HepG2 (cell line): ENCODE measurements around the gene H6PD. TPM values are rescaled to one million over a fixed set of nuclear protein-coding genes. Genes with fewer than 3 reads are reported as not detected.

ENCODE experiments used
- FOSL2 ChIP-seq: sonication (generic); formaldehyde crosslinking; IDR thresholded peaks from 2 replicates; pipeline ENCODE4 v1.4.0; 2020; ENCODE audit warnings: missing genetic modification reagents
- HNRNPL ChIP-seq: fragments of 200-400 bp; formaldehyde crosslinking; IDR thresholded peaks from 2 replicates; pipeline ENCODE4 v1.6.1; 2017; ENCODE audit warnings: mild to moderate bottlenecking, low read depth, low read length
- HOXA3 ChIP-seq: sonication (generic); formaldehyde crosslinking; IDR thresholded peaks from 2 replicates; pipeline ENCODE4 v1.5.0; 2020; ENCODE audit warnings: missing genetic modification reagents
- KMT2B ChIP-seq: IDR thresholded peaks from 2 replicates; pipeline ENCODE4 v1.6.1; 2016; ENCODE audit warnings: missing genetic modification reagents, missing compliant biosample characterization
- LRRFIP1 ChIP-seq: sonication (generic); formaldehyde crosslinking; conservative IDR thresholded peaks from 2 replicates; pipeline ENCODE4 v1.4.0; 2020; ENCODE audit warnings: missing genetic modification reagents
- MED1 ChIP-seq: sonication (generic); formaldehyde crosslinking; IDR thresholded peaks from 2 replicates; pipeline ENCODE4 v1.4.0; 2020; ENCODE audit warnings: missing genetic modification reagents
- MYNN ChIP-seq: sonication (generic); formaldehyde crosslinking; IDR thresholded peaks from 2 replicates; pipeline ENCODE4 v1.4.0; 2020; ENCODE audit warnings: mild to moderate bottlenecking, low read depth, missing genetic modification reagents
- PHF8 ChIP-seq: sonication (generic); formaldehyde crosslinking; IDR thresholded peaks from 2 replicates; pipeline ENCODE4 v1.5.0; 2020; ENCODE audit warnings: missing genetic modification reagents
- SALL1 ChIP-seq: sonication (generic); formaldehyde crosslinking; IDR thresholded peaks from 2 replicates; pipeline ENCODE4 v1.8.0; 2022; ENCODE audit warnings: mild to moderate bottlenecking, missing genetic modification reagents
- SAP130 ChIP-seq: IDR thresholded peaks from 2 replicates; pipeline ENCODE4 v1.6.1; 2016; ENCODE audit warnings: low read depth
- SP4 ChIP-seq: sonication (generic); formaldehyde crosslinking; IDR thresholded peaks from 2 replicates; pipeline ENCODE4 v1.8.1; 2023; ENCODE audit warnings: mild to moderate bottlenecking, missing genetic modification reagents
- TIGD3 ChIP-seq: sonication (generic); formaldehyde crosslinking; IDR thresholded peaks from 2 replicates; pipeline ENCODE4 v1.5.1; 2020; ENCODE audit warnings: mild to moderate bottlenecking, missing genetic modification reagents, borderline replicate concordance
- UBTF ChIP-seq: sonication (generic); formaldehyde crosslinking; IDR thresholded peaks from 2 replicates; pipeline ENCODE4 v1.4.0; 2020; ENCODE audit warnings: mild to moderate bottlenecking, missing genetic modification reagents
- ZNF3 ChIP-seq: IDR thresholded peaks from 2 replicates; pipeline ENCODE4 v1.7.0; 2017; ENCODE audit warnings: inconsistent platforms
- ZNF354B ChIP-seq: sonication (generic); formaldehyde crosslinking; IDR thresholded peaks from 2 replicates; pipeline ENCODE4 v1.8.0; 2022; ENCODE audit warnings: mild to moderate bottlenecking, missing genetic modification reagents
- ZNF687 ChIP-seq: sonication (generic); formaldehyde crosslinking; IDR thresholded peaks from 2 replicates; pipeline ENCODE4 v1.5.1; 2020; ENCODE audit warnings: mild to moderate bottlenecking, missing genetic modification reagents, moderate library complexity
- ZNF768 ChIP-seq: sonication (generic); formaldehyde crosslinking; IDR thresholded peaks from 2 replicates; pipeline ENCODE4 v1.4.0; 2020; ENCODE audit warnings: missing genetic modification reagents
- polyA plus RNA-seq, 8 experiments: library from polyadenylated mRNA; depleted of rRNA in 3 of 8; stranded (reverse) in 7 of 8; unstranded in 1 of 8; fragments of >200 nt; fragmentation: Illumina TruSeq in 4 of 8; extraction: Trizol in 4 of 8; gene quantifications; 2 replicates each; pipeline versions ENCODE4 v1.2.1 to v1.2.3, GENCODE V29; 2011 to 2016; ENCODE audit warnings: low read depth in 4 of 8, missing spikeins in 1 of 8, mixed read lengths in 1 of 8; ENCODE audit not compliant: insufficient read depth in 1 of 8
- total RNA-seq, 5 experiments: library from RNA; depleted of rRNA; stranded (reverse); fragments of >200 nt; fragmentation: Illumina TruSeq; extraction: Trizol; gene quantifications; 2 replicates each; pipeline ENCODE4 v1.2.3, GENCODE V29; 2016; ENCODE audit warnings: low read depth in 1 of 5

Gene H6PD
- total and polyA plus RNA-seq, 2 of the 13 experiments (the other 11 are each of a cell fraction or from before 2014, with no cell fraction given): 9.3 to 14.1 TPM

GRCh38 chr1:9280015-9280860 lies 45.7 kb downstream of the H6PD start (continued):
- TF ChIP-seq TIGD3 (CRISPR knock-in tag): no peak
- TF ChIP-seq SP4: peak; percentile 34; the same call in 1 of the 2 replicates
- TF ChIP-seq PHF8 (CRISPR knock-in tag): 0 out of 2 replicates have a peak, but pooled peaks have one; percentile 15
- 0 out of 2 replicates have a peak, but pooled peaks have one; percentile 22 for TF ChIP-seq MED1 (CRISPR knock-in tag)
- peak; percentile 4; the same call in 1 of the 2 replicates for TF ChIP-seq HOXA3 (CRISPR knock-in tag)
- TF ChIP-seq UBTF (CRISPR knock-in tag): peak; percentile 47; the same call in 1 of the 2 replicates
- peak; percentile 47 for TF ChIP-seq SAP130 (CRISPR knock-in tag)
- peak; percentile 15; the same call in 1 of the 2 replicates for TF ChIP-seq SALL1 (CRISPR knock-in tag)
- TF ChIP-seq ZNF3 (CRISPR knock-in tag): peak; percentile 70
- peak; percentile 58; the same call in 1 of the 2 replicates for TF ChIP-seq FOSL2 (CRISPR knock-in tag)
- no peak for TF ChIP-seq ZNF354B (CRISPR knock-in tag)
- no peak for TF ChIP-seq MYNN (CRISPR knock-in tag)
- peak; percentile 36; the same call in 1 of the 2 replicates for TF ChIP-seq ZNF687 (CRISPR knock-in tag)
- no peak for TF ChIP-seq KMT2B (CRISPR knock-in tag)
- TF ChIP-seq ZNF768 (CRISPR knock-in tag): peak; percentile 36; the same call in 1 of the 2 replicates
- no peak for TF ChIP-seq LRRFIP1 (CRISPR knock-in tag)
- TF ChIP-seq HNRNPL: peak; percentile 76
